WI38 (cell line): ENCODE measurements around the gene BLOC1S1.

ENCODE experiments used
- H3K4me3 ChIP-seq: 2 replicates; pipeline ENCODE4 v1.5.1; 2011; ENCODE audit warnings: low read depth, mild to moderate bottlenecking, control low read depth, low read length
- CTCF ChIP-seq: IDR thresholded peaks from 2 replicates; pipeline ENCODE4 v1.5.1; 2012; ENCODE audit warnings: low read depth, mild to moderate bottlenecking, control low read depth, low read length

BLOC1S1 gene

GRCh38 chr12:55686366-55687010, 29.4 kb upstream of the BLOC1S1 start:
- TF ChIP-seq CTCF: no peak
- H3K4me3 ChIP-seq: no peak overlapping the region

GRCh38 chr12:55687746-55688145, 28.1 kb upstream of the BLOC1S1 start:
- H3K4me3 ChIP-seq: no peak overlapping the region
- no peak for TF ChIP-seq CTCF

- TF ChIP-seq CTCF: no peak
- no peak overlapping the region for H3K4me3 ChIP-seq
These were observed 26.9 kb upstream of the BLOC1S1 start for GRCh38 chr12:55688716-55689655.

- no peak overlapping the region for H3K4me3 ChIP-seq
- no peak for TF ChIP-seq CTCF
These were observed 23.1 kb upstream of the BLOC1S1 start for GRCh38 chr12:55692631-55693322.

- H3K4me3 ChIP-seq: no peak overlapping the region
- TF ChIP-seq CTCF: no peak
These were observed 22.3 kb upstream of the BLOC1S1 start for GRCh38 chr12:55693323-55694187.

GRCh38 chr12:55694188-55694515, 21.7 kb upstream of the BLOC1S1 start:
- no peak for TF ChIP-seq CTCF
- H3K4me3 ChIP-seq: no peak overlapping the region
